HL-60 (cell line): ENCODE results near the gene WWOX.

Source experiments
- DNase-seq, 2 experiments: peaks; one replicate each; pipeline ENCODE4 v3.0.0-alpha.2; 2010 to 2020; ENCODE audit warnings: low read depth in 1 of 2, low spot score in 1 of 2
- H3K27ac ChIP-seq: fragments of 250-450 bp; sonication (Bioruptor Pico); replicated peaks from 2 replicates; pipeline ENCODE4 v1.5.1; 2020; ENCODE audit warnings: mild to moderate bottlenecking, moderate library complexity
- H3K27me3 ChIP-seq: fragments of 250-450 bp; sonication (Bioruptor Pico); 2 replicates; pipeline ENCODE4 v1.5.1; 2021; ENCODE audit warnings: mild to moderate bottlenecking, moderate library complexity; ENCODE audit not compliant: insufficient read depth, poor library complexity, severe bottlenecking
- H3K4me3 ChIP-seq: replicated peaks from 2 replicates; pipeline ENCODE4 v1.5.1; 2011; ENCODE audit warnings: mild to moderate bottlenecking, control low read depth, low read length; ENCODE audit not compliant: insufficient read depth
- CTCF ChIP-seq: IDR thresholded peaks from one replicate; pipeline ENCODE4 v1.5.1; 2011; ENCODE audit warnings: low read length, control low read depth, inconsistent platforms; ENCODE audit not compliant: insufficient read depth
- GABPA ChIP-seq: IDR thresholded peaks from 2 replicates; pipeline ENCODE4 v1.6.1; 2012; ENCODE audit warnings: low read depth
- POLR2AphosphoS5 ChIP-seq: IDR thresholded peaks from 2 replicates; pipeline ENCODE4 v1.6.1; 2012; ENCODE audit warnings: low read depth
- REST ChIP-seq: IDR thresholded peaks from 2 replicates; pipeline ENCODE4 v1.6.1; 2012; ENCODE audit warnings: low read depth; ENCODE audit not compliant: insufficient replicate concordance
- SPI1 ChIP-seq: IDR thresholded peaks from 2 replicates; pipeline ENCODE4 v1.6.1; 2012; ENCODE audit warnings: low read depth, mild to moderate bottlenecking, borderline replicate concordance

WWOX gene

GRCh38 chr16:78303946-78304345, 204.5 kb downstream of the WWOX start:
- DNase-seq = no peak
- Histone ChIP-seq H3K27me3 (no peaks in the 10 kb centered on the region), H3K4me3 (no peak overlapping the region), H3K27ac (no peak overlapping the region)
- no peak for TF ChIP-seq CTCF
- no peak for TF ChIP-seq POLR2AphosphoS5

- TF ChIP-seq POLR2AphosphoS5 (no peak), CTCF (no peak), REST (no peak), SPI1 (no peak), GABPA (no peak)
- DNase-seq = no peak
- H3K27me3 ChIP-seq = no peaks in the 10 kb centered on the region
These were observed 206.9 kb downstream of the WWOX start for GRCh38 chr16:78306361-78306760.

GRCh38 chr16:78307824-78308528, 208.5 kb downstream of the WWOX start:
- H3K4me3 ChIP-seq = no peak overlapping the region
- no peak for DNase-seq
- H3K27me3 ChIP-seq = no peaks in the 10 kb centered on the region
- TF ChIP-seq REST = no peak
- TF ChIP-seq GABPA = no peak
- TF ChIP-seq POLR2AphosphoS5 = no peak
- no peak for TF ChIP-seq CTCF
- TF ChIP-seq SPI1 = no peak
- H3K27ac ChIP-seq = no peak overlapping the region

More at GRCh38 chr16:78306361-78306760, 206.9 kb downstream of the WWOX start:
- Histone ChIP-seq H3K27ac (no peak overlapping the region), H3K4me3 (no peak overlapping the region)

GRCh38 chr16:78309763-78310162, 210.3 kb downstream of the WWOX start:
- Histone ChIP-seq H3K4me3 (no peak overlapping the region), H3K27ac (no peak overlapping the region), H3K27me3 (no peaks in the 10 kb centered on the region)
- TF ChIP-seq GABPA = no peak
- no peak for TF ChIP-seq SPI1
- TF ChIP-seq CTCF = no peak
- no peak for TF ChIP-seq REST
- no peak for TF ChIP-seq POLR2AphosphoS5
- DNase-seq = no peak
